RPMI7951 (cell line): ENCODE results near the gene ALDH6A1. TPM values are rescaled to one million over a fixed set of nuclear protein-coding genes. Genes with fewer than 3 reads are reported as not detected.

Source experiments
- DNase-seq: peaks from one replicate; pipeline ENCODE4 v3.0.0-alpha.2; 2012; ENCODE audit warnings: low read depth
- total RNA-seq: library from RNA; depleted of rRNA; stranded (reverse); fragments of >200 nt; shearing (Covaris generic); gene quantifications from 2 replicates; pipeline ENCODE4 v1.2.3, GENCODE V29; 2014; rRNA removed

Gene ALDH6A1
- total RNA-seq, 1 experiment from 2014 or later, result 8.9 TPM

DNA sequence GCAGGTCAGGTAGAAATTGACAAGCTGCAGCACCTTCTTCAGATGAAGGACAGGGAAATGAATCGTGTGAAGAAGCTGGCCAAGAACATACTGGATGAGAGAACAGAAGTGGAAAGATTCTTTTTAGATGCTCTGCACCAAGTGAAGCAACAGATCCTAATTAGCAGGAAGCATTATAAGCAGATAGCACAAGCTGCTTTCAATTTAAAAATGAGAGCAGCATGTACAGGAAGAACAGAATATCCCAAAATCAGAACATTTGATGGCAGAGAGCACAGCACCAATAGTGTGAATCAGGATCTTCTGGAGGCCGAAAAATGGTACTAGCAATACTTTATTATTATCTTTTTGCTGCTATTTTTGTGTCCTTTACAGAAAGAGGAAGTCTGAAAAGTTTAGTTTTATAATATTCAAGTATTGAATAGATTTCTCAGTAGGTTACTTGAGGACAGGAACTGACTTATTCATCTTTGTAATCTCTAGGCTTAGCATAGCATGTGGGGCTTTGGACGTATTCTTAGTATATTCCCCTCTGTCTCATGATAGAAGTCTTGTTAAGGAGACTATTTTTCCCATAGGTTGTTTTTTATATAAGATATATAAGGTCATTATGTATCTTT is 34.3 kb downstream of the ALDH6A1 start:
- DNase-seq, result no peak

DNA sequence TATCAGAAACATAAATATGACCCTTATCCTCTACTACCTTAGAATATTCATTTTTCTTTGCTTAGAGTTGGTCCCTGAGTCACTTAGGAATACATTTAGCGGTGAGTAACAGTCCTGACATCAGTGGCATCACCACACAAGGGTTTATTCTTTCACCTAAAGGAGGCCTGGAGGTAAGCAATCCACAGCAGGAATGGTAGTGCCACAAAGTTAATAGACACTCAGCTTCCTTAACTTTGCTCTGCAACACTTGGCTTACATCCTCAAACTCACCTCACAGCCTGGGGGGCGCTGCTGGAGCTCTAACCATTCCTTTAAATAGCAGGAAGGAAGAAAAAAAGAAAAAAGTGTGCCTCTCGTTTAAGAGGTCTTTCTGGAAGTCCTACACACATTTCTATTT is 36.0 kb downstream of the ALDH6A1 start:
- DNase-seq, result no peak

DNA sequence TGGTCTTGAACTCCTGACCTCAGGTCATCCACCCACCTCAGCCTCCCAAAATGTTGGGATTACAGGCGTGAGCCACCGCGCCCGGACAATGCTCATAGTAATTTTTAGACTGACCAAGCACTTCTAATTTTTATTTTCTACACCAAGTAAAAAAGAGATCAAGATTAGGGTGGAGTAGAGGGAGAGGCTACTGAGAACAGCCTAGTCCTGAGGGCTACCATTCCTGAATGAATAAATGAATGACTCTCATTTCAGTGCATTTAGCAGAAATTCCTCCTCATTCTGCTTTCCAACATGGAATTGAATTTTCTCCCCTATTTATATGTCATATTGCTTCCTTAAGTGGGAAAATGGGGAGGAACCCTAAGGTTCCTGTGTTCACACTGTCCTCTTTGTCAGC is 38.7 kb downstream of the ALDH6A1 start:
- no peak for DNase-seq

DNA sequence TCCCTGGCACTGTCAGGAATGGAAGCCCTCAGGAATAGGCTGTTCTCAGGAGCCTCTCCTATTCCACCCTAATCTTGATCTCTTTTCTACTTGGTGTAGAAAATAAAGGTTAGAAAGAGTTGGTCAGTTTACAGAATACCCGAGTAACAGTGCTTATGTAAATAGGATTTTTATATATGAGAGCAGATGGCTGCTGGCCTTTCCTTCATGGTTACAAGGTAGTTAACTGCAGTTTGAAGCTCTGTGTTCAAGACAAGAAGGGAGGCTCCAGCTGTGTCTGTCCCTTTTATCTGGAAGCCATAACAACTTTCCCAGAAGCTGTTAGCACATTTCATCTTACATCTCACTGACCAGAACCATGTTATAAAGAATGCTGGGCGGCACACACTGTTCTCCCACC is 42.0 kb downstream of the ALDH6A1 start:
- DNase-seq, result no peak

DNA sequence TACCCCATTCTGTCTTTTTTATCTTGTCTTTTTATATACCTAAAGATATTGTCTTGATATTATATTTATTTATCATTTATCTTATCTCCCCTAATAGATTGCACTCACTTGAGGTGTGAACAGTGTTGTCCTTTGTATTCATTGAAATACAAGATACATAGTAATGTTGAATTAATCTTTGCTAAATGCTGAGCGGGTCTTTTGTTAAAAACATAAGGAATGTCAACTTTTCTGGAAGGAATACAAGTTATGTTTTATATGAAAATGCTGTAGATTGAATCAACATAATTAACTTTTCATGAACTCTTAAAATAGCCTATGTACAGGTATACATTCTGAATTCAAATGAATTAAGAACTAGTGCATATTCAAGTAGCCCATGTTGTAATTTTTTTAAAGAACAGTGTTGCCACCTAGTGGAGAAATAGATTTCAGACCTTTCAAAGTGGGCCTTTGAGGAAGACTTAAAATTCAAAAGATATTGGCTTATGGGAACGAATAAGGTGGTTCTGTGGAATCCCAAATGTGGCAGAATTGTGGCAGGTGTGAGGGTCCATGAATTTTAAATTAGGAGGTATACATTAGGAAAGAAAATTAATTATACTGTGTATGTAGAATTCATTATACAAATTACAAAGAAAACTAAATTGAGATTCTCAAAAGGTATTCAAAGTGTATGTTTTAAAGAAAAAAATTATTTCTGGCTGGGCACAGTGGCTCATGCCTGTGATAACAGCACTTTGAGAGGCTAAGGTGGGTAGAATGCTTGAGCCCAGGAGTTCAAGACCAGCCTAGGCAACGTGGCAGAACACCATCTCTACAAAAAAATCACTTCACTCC is 46.0 kb downstream of the ALDH6A1 start:
- DNase-seq, result peak; percentile 61

DNA sequence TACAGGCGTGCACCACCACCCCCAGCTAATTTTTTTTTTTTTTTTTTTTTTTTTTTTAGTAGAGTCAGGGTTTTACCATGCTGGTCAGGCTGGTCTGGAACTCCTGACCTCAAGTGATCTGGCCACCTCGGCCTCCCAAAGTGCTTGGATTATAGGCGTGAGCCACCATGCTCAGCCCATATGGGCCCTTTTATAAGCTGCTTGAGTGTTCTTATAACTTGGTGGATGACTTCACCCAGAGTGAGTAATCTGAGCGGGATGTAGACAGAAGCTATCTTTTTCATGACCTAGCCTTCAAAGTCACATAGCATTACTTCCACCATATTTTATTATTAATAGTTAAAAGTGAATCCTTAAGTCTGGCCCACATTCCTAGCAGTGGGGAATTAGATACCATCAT is 48.7 kb downstream of the ALDH6A1 start:
- peak; percentile 23 for DNase-seq

DNA sequence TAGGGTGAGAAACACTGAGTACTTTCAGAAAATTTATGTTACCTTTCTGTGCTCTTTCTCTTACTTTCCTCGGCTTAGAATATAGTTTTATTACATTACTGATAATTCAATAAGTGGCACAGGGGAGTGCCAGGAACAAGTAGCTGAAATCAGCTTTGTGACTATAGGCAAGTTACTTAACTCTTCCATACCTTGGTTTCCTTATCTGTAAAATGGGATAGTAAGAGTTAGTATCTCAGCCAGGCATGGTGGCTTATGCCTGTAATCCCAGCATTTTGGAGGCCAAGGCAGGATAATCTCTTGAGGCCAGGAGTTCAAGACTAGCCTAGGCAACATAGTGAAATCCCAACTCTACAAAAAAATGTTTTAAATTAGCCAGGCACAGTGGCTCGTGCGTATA is 49.7 kb downstream of the ALDH6A1 start:
- no peak for DNase-seq

DNA sequence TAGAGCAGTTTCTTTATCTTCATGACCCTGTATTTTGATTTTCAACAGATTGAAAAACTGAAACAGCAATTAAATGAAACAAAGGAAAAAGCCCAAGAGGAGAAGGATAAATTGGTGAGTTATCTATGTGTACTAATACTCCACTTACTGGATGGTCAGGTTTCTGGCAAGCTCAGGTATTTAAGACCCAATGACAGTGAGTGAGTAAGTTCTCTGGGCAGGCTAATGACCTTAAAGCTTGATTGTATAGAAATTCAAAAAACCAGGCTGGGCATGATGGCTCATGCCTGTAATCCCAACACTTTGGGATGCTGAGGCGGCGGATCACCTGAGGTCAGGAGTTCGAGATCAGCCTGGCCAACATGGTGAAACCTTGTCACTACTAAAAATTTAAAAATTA is 55.1 kb downstream of the ALDH6A1 start:
- no peak for DNase-seq

DNA sequence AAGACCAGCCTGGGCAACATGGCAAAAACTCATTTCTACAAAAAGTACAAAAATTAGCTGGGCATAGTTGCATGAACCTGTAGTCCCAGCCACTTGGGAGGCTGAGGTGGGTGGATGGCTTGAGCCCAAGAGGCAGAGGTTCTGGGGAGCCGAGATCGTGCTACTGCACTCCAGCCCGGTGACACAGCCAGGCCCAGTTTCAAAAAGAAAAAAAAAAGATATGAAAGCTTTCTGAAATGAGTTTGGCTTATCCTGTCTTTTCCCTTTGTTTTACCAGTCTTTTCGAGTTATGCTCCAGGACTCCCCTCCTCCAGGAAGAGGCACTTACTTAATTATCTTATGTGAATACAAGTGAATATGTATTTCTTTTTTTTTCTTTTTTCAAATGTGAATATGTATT is 61.9 kb downstream of the ALDH6A1 start:
- DNase-seq, result no peak

DNA sequence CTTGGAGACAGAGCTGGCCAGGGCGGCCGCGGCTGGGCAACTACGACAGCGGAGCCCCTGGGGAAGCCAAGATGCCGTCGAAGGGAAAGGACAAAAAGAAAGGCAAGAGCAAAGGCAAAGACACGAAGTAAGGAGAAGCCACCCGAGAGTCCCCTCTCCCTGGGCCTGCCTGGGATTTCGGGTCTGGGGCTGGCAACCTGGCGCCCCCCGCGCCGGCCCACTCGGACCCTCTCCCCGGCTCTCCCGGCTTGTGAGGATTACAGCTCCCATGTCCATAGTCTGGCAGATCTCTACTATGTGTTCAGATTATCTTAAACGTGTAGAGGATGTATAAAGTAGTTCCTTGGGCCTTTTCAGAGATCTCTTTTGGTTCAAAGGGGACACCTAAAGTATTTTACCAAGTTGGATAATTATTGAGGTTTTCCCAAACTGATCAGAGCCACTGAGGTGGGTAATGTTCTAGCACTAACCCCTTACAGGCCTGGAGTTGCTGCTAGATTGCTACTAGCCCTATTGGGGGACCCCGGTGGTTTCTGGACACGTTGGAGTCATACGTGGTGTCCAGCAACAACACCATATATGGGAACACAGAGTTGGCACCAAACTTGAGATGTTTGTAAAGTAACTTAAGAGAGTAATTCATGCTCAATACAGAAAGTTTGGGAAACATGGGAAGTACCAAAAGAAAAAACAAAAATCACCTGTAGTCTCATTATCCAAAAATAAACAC is 64.7 kb downstream of the ALDH6A1 start:
- peak; percentile 64 for DNase-seq

DNA sequence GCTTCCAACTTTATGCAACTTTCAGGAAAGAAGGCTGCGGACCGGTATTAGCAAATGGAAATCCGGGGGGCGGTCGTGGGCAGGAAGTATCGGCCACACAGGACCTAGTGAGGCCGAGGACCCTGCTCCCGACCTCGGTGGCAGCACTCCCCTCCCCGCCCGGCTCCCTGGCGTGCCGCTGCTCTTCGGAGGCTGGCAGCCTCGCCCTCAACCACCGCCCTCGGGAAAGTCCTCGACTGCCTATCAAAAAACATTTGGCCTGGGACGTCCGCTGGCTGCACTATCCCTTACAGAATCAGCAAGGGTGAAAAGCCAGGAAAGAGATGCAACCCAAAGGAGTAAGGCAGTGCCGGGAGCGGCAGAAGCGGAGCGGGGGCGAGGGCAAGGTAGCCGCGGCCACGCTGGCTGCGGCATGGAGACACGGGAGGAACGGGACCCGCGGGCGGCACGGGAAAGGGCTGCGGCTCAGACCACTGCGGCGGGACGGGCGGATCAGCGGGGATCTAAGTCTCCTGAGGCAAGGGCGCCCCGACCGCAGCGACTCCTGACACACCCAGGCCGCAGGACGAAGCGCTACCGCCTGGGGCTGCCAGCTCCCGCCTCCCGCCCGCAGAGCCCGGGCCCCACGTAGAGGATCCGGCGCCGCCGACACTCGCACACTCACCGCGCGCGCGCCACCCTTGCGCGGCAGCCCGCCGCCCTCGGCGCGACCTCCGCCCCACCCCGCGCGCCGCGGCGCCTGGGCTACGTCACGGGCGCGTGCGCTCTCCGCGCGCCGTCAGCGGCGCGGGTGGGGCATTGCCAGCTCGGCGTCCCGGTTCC is 65.5 kb downstream of the ALDH6A1 start, which contains the start of the genes BBOF1 and ENTPD5:
Gene BBOF1, plus strand, starts transcription at position 764 of the 822 bp plus-strand sequence. CDS start 130 bp downstream, outside the sequence.
Gene ENTPD5, minus strand, starts transcription at position 703 of the 822 bp plus-strand sequence. CDS start 31,186 bp downstream, outside the sequence.
- DNase-seq, result peak; percentile 84

DNA sequence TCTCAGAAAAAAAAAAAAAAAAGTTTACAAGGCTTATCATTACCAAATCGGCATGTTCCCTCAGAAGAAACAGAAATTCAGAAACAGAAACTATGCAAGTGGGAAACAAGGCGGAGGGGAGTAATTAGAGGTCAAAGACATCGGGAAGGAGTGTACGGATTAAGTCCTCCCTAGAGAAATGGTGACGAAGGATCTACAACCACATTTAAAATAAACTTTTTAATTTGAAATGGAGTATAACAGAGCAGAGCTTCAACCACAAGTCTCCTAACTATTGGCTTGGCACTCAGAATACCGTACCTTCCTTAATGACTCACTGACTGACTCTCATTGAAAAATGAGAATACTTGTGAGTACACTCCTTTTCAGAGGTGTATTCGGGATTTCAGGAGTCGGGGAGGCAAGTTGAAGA is 66.1 kb downstream of the ALDH6A1 start:
- DNase-seq, result peak; percentile 62

DNA sequence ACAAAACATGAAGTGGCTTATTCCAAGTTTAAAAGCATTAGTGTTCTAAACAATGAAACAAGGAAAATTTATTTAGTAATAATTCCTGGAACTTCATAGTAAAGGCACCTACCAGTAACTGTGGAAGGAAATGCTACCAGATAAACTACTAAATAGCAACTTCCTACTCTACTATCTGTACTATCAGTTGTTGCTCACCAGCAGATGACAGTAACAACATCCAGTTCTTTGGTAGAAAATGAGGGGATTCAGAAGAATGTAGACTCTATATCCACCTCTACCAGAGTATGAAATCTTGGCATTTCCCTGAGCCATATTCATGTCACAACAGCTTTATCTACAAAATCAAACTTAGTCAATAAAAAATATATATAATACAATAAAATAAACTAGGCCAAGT is 68.3 kb downstream of the ALDH6A1 start:
- DNase-seq, result no peak

DNA sequence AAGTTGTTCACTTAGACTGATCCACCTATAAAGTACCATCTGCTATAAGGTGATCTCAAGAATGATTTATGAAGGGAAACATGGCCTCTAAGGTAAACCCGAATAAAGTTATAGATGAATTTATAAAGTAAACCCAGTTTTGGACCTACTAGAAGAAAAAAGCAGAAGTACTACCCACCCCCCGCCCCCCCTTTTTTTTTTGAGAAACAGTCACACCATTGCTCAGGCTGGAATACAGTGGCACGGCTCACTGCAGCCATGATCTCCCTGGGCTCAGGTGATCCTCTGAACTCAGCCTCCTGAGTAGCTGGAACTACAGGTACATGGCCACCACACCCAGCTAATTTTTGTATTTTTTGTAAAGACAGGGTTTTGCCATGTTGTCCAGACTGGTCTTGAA is 69.1 kb downstream of the ALDH6A1 start:
- no peak for DNase-seq

DNA sequence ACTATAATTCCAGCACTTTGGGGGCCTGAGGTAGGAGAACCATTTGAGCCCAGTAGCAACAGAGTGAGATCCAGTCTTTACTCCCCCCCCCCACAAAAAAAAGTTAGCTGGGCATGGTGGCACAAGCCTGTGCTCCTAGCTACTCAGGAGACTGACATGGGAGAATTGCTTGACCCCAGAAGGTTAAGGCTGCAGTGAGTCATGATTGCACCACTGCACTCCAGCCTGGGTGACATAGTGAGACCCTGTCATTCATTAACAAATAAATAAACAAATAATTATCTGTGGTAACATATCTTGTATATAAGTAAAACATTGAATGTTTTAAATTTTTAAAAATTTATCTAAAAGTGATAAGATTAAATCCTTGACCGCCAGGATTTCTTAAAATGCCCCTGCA is 70.0 kb downstream of the ALDH6A1 start:
- DNase-seq, result no peak

DNA sequence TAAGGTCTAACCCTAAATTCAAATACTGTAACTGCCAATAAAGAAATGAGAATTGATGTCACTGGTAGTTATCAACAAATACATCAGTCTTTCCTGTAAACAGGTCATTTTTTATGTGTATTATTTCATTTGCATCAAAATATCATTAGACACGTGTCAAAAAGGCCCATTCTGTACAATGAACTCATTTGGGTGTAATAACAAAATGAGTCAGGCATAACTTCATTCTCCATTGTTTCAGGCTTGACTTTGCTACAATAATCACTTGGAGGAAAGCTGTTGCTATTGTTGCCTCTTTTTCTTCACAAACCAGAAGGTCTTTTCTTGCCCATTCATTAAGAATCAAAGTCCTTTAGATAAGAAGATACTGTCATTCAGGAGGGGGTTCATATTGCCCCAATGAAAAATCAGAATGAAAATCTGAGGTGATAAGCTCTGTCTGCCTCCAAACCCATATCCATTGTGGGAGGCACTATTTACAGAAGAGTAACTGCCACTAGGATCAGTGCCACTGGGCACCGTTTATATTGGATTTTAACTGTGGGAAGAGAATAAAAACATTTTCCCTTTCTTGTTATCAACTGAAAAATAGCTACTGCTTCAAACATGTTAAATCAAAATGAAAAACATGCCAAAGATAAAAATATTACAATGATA is 75.3 kb downstream of the ALDH6A1 start:
- DNase-seq, result no peak

Other genes starting within 250 kb of the ALDH6A1 start
- 4.9 and 5.1 TPM in 2 replicates for gene PTGR2, start 232.6 kb downstream of the ALDH6A1 start, total RNA-seq
- gene ZNF410, start 197.6 kb downstream of the ALDH6A1 start, total RNA-seq, result 64.9 and 67.9 TPM in 2 replicates
- 1.8 and 2.1 TPM in 2 replicates for gene FAM161B, start 134.4 kb downstream of the ALDH6A1 start, total RNA-seq
- 24.4 and 42.7 TPM in 2 replicates for gene COQ6, start 134.2 kb downstream of the ALDH6A1 start, total RNA-seq
- 6.4 and 6.5 TPM in 2 replicates for gene ENTPD5, start 65.2 kb downstream of the ALDH6A1 start, total RNA-seq
- 2.4 and 4.0 TPM in 2 replicates for gene BBOF1, start 65.1 kb downstream of the ALDH6A1 start, total RNA-seq
- gene LIN52, start 503 bp upstream of the ALDH6A1 start, total RNA-seq, result 11.2 and 13.5 TPM in 2 replicates
- gene VSX2, start 155.0 kb upstream of the ALDH6A1 start, total RNA-seq, result not detected in 2 replicates
- 15.0 and 15.2 TPM in 2 replicates for gene ABCD4, start 218.5 kb upstream of the ALDH6A1 start, total RNA-seq